ENCODE results near the gene OR5B17.
"Not testable (repeated sequence)": the region's sequence is repeated elsewhere in the genome, so short reads cannot be mapped to it uniquely, and the experiment has no call there.

OR5B17 gene

GRCh38 chr11:58358969-58359368, at the start of gene OR5B17:
Gene OR5B17 (minus strand): TSS chr11:58359069. CDS start chr11:58359069, 0 bp downstream.
- no peak for DNase-seq

GRCh38 chr11:58406774-58407173, 47.9 kb upstream of the OR5B17 start, which contains the start of gene OR5B3:
Gene OR5B3 (minus strand): TSS chr11:58406874. CDS start chr11:58403409, 3,465 bp downstream.
- no peak for DNase-seq

- not testable (repeated sequence) for DNase-seq
Measured at GRCh38 chr11:58399622-58400021, 40.8 kb upstream of the OR5B17 start.

GRCh38 chr11:58395581-58395980, 36.7 kb upstream of the OR5B17 start:
- no peak for DNase-seq

- DNase-seq, result no peak
Measured at GRCh38 chr11:58394195-58394594, 35.3 kb upstream of the OR5B17 start.

GRCh38 chr11:58392746-58393145, 33.9 kb upstream of the OR5B17 start:
- no peak for DNase-seq

GRCh38 chr11:58391879-58392278, 33.0 kb upstream of the OR5B17 start:
- DNase-seq, result no peak

- no peak for DNase-seq
Measured at GRCh38 chr11:58390551-58391063, 31.7 kb upstream of the OR5B17 start.

GRCh38 chr11:58354727-58355126, 4.1 kb downstream of the OR5B17 start:
- no peak for DNase-seq

GRCh38 chr11:58345204-58345603, 13.7 kb downstream of the OR5B17 start:
- no peak for DNase-seq

GRCh38 chr11:58334708-58335107, 24.2 kb downstream of the OR5B17 start:
- no peak for DNase-seq

GRCh38 chr11:58330861-58331260, 28.0 kb downstream of the OR5B17 start:
- DNase-seq, result no peak

GRCh38 chr11:58318532-58318931, 40.3 kb downstream of the OR5B17 start:
- DNase-seq, result no peak

- DNase-seq, result no peak
Measured at GRCh38 chr11:58316142-58316541, 42.7 kb downstream of the OR5B17 start.
